Measurements from ENCODE around the gene PTPN12.
A peak's percentile ranks its signal among the peaks of the same experiment; 100 is the strongest.
"Not testable (repeated sequence)": the region's sequence is repeated elsewhere in the genome, so short reads cannot be mapped to it uniquely, and the experiment has no call there.

PTPN12 gene

GRCh38 chr7:77649716-77650349 lies 112.7 kb downstream of the PTPN12 start:
- no peak overlapping the region for H3K27ac Mint-ChIP-seq
- peaks cover 30% of the 10 kb centered on the region for H3K36me3 Mint-ChIP-seq (ENCODE audit: low read depth)
- DNase-seq, result no peak
- peaks cover 5% of the 10 kb centered on the region for H3K27me3 Mint-ChIP-seq (ENCODE audit: low read depth, poor library complexity)
- no peak for TF ChIP-seq CTCF (IDR thresholded peaks at IDR 0.05)
- peaks cover 7% of the 10 kb centered on the region for H3K4me1 Mint-ChIP-seq
- H3K9me3 Mint-ChIP-seq, result no peaks in the 10 kb centered on the region
- H3K4me3 Mint-ChIP-seq, result no peak overlapping the region

- H3K27ac Mint-ChIP-seq, result no peak overlapping the region
- H3K27me3 Mint-ChIP-seq (ENCODE audit: low read depth, poor library complexity), result peaks cover 5% of the 10 kb centered on the region
- TF ChIP-seq CTCF (IDR thresholded peaks at IDR 0.05), result peak; percentile 70
- H3K4me3 Mint-ChIP-seq, result no peak overlapping the region
- H3K4me1 Mint-ChIP-seq, result peaks cover 7% of the 10 kb centered on the region
- no peaks in the 10 kb centered on the region for H3K9me3 Mint-ChIP-seq
- peak; percentile 16 for DNase-seq
- H3K36me3 Mint-ChIP-seq (ENCODE audit: low read depth), result peaks cover 38% of the 10 kb centered on the region
Observed at GRCh38 chr7:77651575-77652162, 114.6 kb downstream of the PTPN12 start.

- H3K4me1 Mint-ChIP-seq; H3K4me3 Mint-ChIP-seq; H3K9me3 Mint-ChIP-seq; DNase-seq; H3K27me3 Mint-ChIP-seq (ENCODE audit: low read depth, poor library complexity); H3K27ac Mint-ChIP-seq: not testable (repeated sequence)
- H3K36me3 Mint-ChIP-seq (ENCODE audit: low read depth), result peaks cover 28% of the 10 kb centered on the region
Observed at GRCh38 chr7:77652826-77653225, 115.7 kb downstream of the PTPN12 start.

GRCh38 chr7:77653572-77653971 lies 116.5 kb downstream of the PTPN12 start:
- Mint-ChIP-seq H3K27me3 (ENCODE audit: low read depth, poor library complexity) (peaks cover 5% of the 10 kb centered on the region), H3K4me3 (no peak overlapping the region), H3K9me3 (no peaks in the 10 kb centered on the region), H3K4me1 (peaks cover 7% of the 10 kb centered on the region), H3K27ac (peak overlapping the region; percentile 77), H3K36me3 (ENCODE audit: low read depth) (peaks cover 27% of the 10 kb centered on the region)
- no peak for DNase-seq
- TF ChIP-seq CTCF (IDR thresholded peaks at IDR 0.05), result no peak

- DNase-seq, result no peak
- no peak overlapping the region for H3K4me3 Mint-ChIP-seq
- H3K36me3 Mint-ChIP-seq (ENCODE audit: low read depth), result peaks cover 32% of the 10 kb centered on the region
- TF ChIP-seq CTCF (IDR thresholded peaks at IDR 0.05), result no peak
- no peaks in the 10 kb centered on the region for H3K4me1 Mint-ChIP-seq
- H3K9me3 Mint-ChIP-seq, result no peaks in the 10 kb centered on the region
- peaks cover 3% of the 10 kb centered on the region for H3K27me3 Mint-ChIP-seq (ENCODE audit: low read depth, poor library complexity)
- no peak overlapping the region for H3K27ac Mint-ChIP-seq
Observed at GRCh38 chr7:77655356-77655755, 118.3 kb downstream of the PTPN12 start.

GRCh38 chr7:77655836-77656455 lies 118.9 kb downstream of the PTPN12 start:
- Mint-ChIP-seq H3K27ac (no peak overlapping the region), H3K9me3 (no peaks in the 10 kb centered on the region), H3K36me3 (ENCODE audit: low read depth) (peaks cover 32% of the 10 kb centered on the region), H3K27me3 (ENCODE audit: low read depth, poor library complexity) (peaks cover 3% of the 10 kb centered on the region), H3K4me1 (no peaks in the 10 kb centered on the region), H3K4me3 (no peak overlapping the region)
- TF ChIP-seq CTCF (IDR thresholded peaks at IDR 0.05), result no peak
- DNase-seq, result no peak
